Activated T-helper 17 cell treated with anti-CD3 and anti-CD28 coated beads, Interleukin-2, amount 50 U/mL, for 72 hours (primary cell): Measurements from ENCODE around the gene LTBP4. TPM values are rescaled to one million over a fixed set of nuclear protein-coding genes. Genes with fewer than 3 reads are reported as not detected.

Source experiments
- ATAC-seq: fragments of 150-1000 bp; cut with Tn5 transposase; replicated peaks from 2 replicates; pipeline ENCODE4 v1.10.0; 2021; ENCODE audit warnings: mild to moderate bottlenecking, moderate library complexity
- H3K27ac Mint-ChIP-seq: one replicate; pipeline ENCODE4 v1.8.0; 2022; ENCODE audit warnings: mixed read lengths
- H3K27me3 Mint-ChIP-seq: one replicate; pipeline ENCODE4 v1.8.0; 2022; ENCODE audit warnings: mixed read lengths
- H3K36me3 Mint-ChIP-seq: one replicate; pipeline ENCODE4 v1.8.0; 2022; ENCODE audit warnings: low read depth, mild to moderate bottlenecking, mixed read lengths
- H3K4me1 Mint-ChIP-seq: one replicate; pipeline ENCODE4 v1.8.0; 2022; ENCODE audit warnings: mixed read lengths
- H3K4me3 Mint-ChIP-seq: one replicate; pipeline ENCODE4 v1.8.0; 2022; ENCODE audit warnings: mild to moderate bottlenecking, mixed read lengths
- H3K9me3 Mint-ChIP-seq: one replicate; pipeline ENCODE4 v1.8.0; 2022; ENCODE audit warnings: mixed read lengths
- total RNA-seq, 2 donors: library from RNA; stranded (reverse); gene quantifications; one replicate each; pipeline ENCODE4 v1.2.3, GENCODE V29; 2022

Gene LTBP4
- total RNA-seq, 2 donors from 2014 or later: 117 to 331 TPM

DNA sequence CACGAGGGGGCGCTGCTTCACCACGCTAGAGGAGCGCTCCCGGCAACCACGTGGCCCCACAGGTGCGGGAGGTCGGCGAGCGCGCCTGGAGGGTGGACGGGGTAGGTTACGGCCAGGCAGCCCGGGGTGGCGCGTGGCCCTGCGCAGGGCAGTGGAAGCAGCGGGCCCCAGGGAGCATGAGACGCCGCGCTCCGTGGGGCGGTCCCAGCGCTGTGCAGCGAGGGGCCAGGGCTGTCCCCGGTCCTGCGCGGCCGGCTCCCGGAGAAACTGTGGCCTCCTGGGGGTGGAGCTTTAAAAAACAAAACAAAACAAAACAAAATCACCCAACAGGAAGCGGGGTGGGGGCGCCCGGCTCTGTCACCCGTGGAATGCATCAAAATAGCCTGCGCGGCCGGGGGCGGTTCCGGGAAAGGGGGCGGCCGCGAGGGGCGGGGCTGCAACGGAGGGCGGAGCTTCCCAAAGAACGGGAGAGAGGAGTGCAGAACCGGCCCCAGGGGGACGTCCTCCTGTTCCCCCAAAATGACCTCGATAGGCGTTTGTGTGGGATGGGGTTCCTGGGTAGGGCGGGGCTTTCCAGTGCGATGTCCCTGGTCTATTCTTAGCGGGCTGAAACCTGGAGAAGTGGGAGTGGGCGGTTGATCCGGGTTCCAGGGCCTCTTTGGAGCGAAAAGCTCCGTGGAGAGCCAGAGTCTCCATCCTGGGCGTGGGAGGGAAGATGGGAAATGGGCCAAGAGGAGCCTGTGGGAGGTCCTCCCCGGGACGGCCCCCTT, 61.9 kb downstream of the LTBP4 start:
- H3K4me1 Mint-ChIP-seq: peaks cover 5% of the 10 kb centered on the region
- no peaks in the 10 kb centered on the region for H3K27me3 Mint-ChIP-seq
- H3K4me3 Mint-ChIP-seq: peak overlapping the region; percentile 68
- H3K9me3 Mint-ChIP-seq: no peaks in the 10 kb centered on the region
- peak; percentile 79 for ATAC-seq
- H3K27ac Mint-ChIP-seq: peak overlapping the region; percentile 3
- H3K36me3 Mint-ChIP-seq: peaks cover 9% of the 10 kb centered on the region

DNA sequence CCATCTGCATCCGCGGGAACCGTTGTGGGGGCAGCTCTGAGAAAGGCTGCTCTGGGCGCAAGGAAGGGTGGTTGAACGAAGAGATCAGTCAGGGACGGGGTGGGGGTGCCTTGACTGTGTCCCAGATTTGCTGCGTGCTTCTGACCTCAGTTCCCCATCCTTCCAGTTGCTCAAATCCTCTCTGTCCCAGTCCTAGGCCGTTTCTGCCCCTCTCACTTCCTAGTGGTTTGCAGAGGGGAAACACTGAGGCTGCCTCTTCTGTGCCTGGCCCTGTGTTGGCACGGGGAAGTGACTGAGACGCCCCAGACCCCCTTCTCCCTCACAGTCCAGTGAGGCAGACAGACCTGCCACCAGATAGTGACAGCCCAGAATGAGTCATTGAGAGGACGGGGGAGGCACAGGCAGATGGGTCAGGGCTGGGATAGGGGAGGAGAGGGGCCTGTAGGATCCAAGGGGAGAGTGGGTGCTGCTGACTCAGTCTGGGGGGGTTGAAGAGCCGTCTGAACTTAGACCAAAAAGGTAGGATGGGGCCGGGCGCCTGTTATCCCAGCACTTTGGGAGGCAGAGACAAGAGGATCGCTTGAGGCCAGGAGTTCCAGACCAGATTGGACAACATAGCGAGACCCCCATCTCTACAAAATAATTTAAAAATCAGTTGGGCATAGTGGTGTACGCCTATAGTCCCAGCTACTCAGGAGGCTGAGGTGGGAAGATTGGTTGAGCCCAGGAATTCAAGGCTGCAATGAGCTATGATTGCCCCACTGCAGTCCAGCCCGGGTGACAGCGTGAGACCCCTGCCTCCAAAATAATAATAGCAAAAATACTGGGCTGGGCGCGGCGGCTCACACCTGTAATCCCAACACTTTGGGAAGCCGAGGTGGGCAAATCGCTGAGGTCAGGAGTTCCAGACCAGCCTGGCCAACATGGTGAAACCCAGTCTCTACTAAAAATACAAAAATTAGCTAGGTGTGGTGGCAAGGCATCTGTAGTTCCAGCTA, 62.8 kb downstream of the LTBP4 start:
- peak; percentile 33 for ATAC-seq
- Mint-ChIP-seq H3K27me3 (no peaks in the 10 kb centered on the region), H3K36me3 (peaks cover 9% of the 10 kb centered on the region), H3K9me3 (no peaks in the 10 kb centered on the region), H3K4me3 (peak overlapping the region; percentile 68), H3K27ac (peak overlapping the region; percentile 3), H3K4me1 (peaks cover 5% of the 10 kb centered on the region)

DNA sequence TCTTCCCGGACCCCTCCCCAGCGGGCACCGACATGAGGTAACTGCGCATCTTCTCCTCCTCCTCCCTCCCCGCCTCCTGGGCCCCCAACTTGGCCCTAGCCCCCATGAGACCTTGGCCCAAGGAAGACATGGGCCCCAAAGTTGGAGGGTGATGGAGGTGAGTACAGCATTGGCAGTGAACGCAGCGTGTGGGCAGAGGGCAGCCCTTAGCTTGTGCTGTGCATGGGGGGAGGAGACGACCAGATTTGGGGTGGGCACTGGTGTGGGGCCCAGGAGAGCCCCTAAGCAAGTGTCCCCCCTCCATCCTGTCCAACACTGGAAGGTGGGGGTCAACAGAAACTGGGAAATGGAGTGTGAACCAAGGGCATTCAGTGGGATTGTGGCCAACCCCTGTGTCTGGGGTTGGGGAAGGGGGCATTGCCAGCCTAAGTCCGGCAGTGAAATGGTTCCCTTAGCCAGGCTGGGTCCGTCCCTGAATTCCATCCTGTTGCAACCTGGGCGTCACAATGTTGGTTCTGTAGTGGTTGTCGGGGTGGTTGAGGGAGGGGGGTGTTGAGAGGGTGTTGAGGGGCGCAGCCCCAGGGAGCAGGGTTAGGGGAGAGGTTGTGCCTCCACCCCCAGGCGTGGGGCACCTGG, 65.8 kb downstream of the LTBP4 start:
- Mint-ChIP-seq H3K4me3 (peak overlapping the region; percentile 8), H3K4me1 (peaks cover 5% of the 10 kb centered on the region)

DNA sequence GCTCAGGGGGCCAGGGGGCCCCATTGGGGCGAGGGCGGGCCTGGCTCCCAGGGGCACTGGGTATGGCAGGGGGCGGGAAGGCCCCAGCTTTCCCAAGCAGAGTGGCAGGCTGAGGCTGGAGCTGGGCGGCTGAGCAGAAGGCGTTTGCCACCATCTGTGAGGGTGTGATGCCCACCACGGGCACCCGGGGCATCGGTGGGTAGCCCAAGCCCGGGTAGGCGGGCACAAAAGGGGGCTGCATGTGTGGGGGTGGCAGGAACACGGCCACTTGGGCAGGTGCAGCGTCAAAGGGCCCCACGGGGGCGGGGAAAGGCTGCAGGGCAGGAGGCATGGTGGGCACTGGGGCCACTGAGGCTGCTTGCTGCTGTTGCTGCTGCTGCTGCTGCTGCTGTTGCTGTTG, 66.4 kb downstream of the LTBP4 start:
- H3K9me3 Mint-ChIP-seq: no peaks in the 10 kb centered on the region
- H3K4me1 Mint-ChIP-seq: peaks cover 5% of the 10 kb centered on the region
- H3K4me3 Mint-ChIP-seq: no peak overlapping the region
- no peak for ATAC-seq
- H3K27me3 Mint-ChIP-seq: no peaks in the 10 kb centered on the region
- peaks cover 9% of the 10 kb centered on the region for H3K36me3 Mint-ChIP-seq
- H3K27ac Mint-ChIP-seq: no peak overlapping the region

More for the DNA sequence above, 65.8 kb downstream of the LTBP4 start:
- Mint-ChIP-seq H3K27ac (peak overlapping the region; percentile 45), H3K36me3 (peaks cover 9% of the 10 kb centered on the region), H3K9me3 (no peaks in the 10 kb centered on the region), H3K27me3 (no peaks in the 10 kb centered on the region)
- ATAC-seq: no peak

DNA sequence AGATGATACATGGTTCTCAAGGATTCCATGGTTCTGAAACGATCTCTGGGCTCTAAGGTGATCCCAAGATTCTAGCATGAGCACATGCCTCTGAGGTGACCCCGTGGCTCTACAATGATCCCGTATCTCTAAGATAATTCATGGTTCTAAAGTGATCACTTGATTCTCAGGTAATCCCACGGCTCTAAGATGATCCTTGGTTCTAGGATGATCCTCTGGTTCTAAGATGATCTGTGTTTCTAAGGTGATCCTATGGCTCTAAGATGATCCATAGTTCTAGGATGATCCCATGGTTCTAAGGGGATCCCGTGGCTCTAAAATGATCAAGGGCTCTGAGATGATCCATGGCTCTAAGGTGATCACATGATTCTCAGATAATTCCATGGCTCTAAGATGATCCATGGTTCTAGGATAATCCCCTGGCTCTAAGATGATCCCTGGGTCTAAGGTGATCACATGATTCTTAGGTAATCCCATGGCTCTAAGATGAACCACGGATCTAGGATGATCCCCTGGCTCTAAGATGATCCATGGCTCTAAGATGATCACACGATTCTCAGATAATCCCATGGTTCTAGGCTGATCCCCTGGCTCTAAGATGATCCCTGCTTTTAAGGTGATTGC, 67.9 kb downstream of the LTBP4 start:
- Mint-ChIP-seq H3K27ac (no peak overlapping the region), H3K27me3 (no peaks in the 10 kb centered on the region), H3K9me3 (no peaks in the 10 kb centered on the region), H3K4me1 (peaks cover 5% of the 10 kb centered on the region), H3K36me3 (peaks cover 9% of the 10 kb centered on the region), H3K4me3 (no peak overlapping the region)
- no peak for ATAC-seq

DNA sequence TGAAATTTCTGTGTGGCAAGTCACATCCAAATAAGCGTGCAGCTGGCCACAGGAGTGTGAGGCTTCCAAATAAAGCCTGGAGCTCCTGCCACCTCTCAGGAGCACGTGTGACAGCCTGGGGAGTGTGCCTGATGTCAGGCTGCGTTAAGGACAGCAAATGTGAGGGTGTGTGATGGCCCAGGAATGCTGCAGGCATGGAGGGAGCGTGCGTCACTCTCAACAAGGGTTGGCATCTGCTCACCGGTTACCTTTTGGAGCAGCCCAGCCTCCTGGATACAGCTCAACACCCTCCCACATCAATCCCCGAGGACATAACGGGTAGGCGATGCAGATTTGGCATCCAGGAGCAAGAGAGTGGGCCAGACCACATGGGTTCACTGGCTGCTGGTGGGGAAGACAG, 70.2 kb downstream of the LTBP4 start:
- Mint-ChIP-seq H3K27ac (no peak overlapping the region), H3K36me3 (peaks cover 19% of the 10 kb centered on the region), H3K4me3 (no peak overlapping the region), H3K9me3 (no peaks in the 10 kb centered on the region), H3K27me3 (no peaks in the 10 kb centered on the region), H3K4me1 (peaks cover 5% of the 10 kb centered on the region)
- no peak for ATAC-seq

DNA sequence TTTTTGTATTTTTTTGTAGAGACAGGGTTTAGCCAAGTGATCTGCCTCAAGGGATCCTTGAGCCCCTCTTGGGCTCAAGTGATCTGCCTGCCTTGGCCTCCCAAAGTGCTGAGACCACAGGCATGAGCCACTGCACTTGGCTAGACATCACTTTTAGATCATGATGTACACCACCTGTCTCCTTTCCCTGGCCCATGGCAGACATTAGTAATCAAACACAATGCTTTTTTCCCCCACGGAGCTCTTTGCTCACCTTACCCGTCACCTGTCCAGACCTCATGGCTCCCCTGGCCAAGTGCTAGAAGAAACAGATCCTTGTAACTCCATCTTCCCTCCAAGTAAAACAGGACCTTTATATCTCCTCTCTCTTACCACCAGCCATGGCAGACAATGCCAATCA, 70.9 kb downstream of the LTBP4 start:
- Mint-ChIP-seq H3K9me3 (no peaks in the 10 kb centered on the region), H3K4me1 (no peaks in the 10 kb centered on the region), H3K4me3 (no peak overlapping the region), H3K27ac (no peak overlapping the region), H3K36me3 (peaks cover 19% of the 10 kb centered on the region), H3K27me3 (no peaks in the 10 kb centered on the region)
- ATAC-seq: no peak

DNA sequence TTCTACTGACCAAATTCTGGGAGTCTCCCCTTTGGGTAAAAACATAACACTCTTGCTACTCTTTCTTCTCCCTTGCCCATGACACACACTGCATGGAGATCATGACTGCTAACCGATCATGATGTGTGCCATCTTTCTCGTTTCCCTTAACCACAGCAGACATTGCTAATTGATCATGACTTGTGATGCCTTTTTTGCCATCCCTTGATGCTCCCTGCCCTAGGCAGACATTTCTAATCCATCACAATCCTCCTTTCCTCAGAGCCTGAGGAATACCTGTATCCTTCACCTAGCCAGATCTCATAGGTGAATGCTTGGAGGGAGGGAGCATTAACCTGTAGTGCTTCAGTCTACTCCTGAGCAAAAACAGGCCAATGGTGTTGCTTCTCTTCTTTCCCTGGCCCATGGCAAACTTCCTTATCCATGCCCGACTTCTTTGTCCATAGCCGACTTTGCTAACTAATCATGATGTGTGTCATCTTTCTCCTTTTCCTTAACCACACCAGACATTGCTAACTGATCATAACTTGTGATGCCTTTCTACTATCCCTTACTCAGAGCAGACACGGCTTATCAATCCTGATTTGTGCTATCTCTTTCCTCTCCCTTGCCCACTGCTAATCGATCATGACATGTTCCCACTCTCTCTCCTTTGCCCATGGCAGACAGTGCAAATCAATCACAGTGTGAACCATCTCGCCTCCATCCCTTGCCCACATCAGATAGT, 71.6 kb downstream of the LTBP4 start:
- H3K27me3 Mint-ChIP-seq: no peaks in the 10 kb centered on the region
- no peak overlapping the region for H3K27ac Mint-ChIP-seq
- H3K36me3 Mint-ChIP-seq: peaks cover 23% of the 10 kb centered on the region
- no peak for ATAC-seq
- H3K4me3 Mint-ChIP-seq: no peak overlapping the region
- no peaks in the 10 kb centered on the region for H3K9me3 Mint-ChIP-seq
- H3K4me1 Mint-ChIP-seq: no peaks in the 10 kb centered on the region

DNA sequence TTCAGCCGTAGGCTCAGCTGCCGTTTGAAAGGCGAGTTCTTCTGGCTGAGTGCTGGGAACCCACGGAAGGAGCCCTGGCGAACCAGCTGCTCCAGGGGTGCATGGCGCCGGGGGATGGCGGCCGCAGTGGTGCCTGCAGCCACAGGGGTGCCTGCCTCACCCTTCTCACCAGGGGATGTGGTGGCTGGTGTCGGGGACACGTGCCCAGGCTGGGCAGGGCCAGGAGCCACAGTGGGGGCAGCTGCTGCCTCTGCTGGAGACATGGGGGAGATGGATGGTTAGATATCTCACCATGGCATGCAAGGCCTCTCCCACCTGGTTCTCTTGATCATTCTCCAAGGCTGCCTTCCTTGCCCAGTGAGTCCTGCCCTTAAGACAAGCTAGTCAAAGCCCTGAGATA, 72.2 kb downstream of the LTBP4 start:
- H3K27ac Mint-ChIP-seq: no peak overlapping the region
- no peaks in the 10 kb centered on the region for H3K4me1 Mint-ChIP-seq
- peaks cover 30% of the 10 kb centered on the region for H3K36me3 Mint-ChIP-seq
- no peak for ATAC-seq
- H3K27me3 Mint-ChIP-seq: no peaks in the 10 kb centered on the region
- no peaks in the 10 kb centered on the region for H3K9me3 Mint-ChIP-seq
- H3K4me3 Mint-ChIP-seq: no peak overlapping the region

DNA sequence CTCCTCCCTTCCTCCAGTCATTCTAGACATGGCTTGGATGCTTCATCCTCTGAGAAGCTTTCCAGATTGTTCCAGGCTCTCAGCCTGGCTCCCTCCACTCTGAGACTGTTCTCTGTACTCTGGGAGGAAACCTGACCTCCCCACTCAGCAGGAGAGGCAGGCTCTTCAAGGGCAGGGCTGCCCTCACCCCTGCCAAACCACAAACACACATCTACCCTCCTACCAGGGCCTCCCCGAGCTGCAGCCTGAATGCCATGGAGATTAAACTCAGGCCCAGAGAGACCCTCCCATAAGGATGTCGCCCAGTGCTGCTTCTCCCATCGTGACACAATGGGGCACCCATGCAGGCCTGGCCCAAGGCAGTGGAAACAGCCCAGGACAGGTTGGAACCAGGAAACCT, 73.1 kb downstream of the LTBP4 start:
- Mint-ChIP-seq H3K36me3 (peaks cover 39% of the 10 kb centered on the region), H3K9me3 (no peaks in the 10 kb centered on the region), H3K4me3 (no peak overlapping the region), H3K27me3 (no peaks in the 10 kb centered on the region), H3K27ac (no peak overlapping the region), H3K4me1 (no peaks in the 10 kb centered on the region)
- no peak for ATAC-seq

DNA sequence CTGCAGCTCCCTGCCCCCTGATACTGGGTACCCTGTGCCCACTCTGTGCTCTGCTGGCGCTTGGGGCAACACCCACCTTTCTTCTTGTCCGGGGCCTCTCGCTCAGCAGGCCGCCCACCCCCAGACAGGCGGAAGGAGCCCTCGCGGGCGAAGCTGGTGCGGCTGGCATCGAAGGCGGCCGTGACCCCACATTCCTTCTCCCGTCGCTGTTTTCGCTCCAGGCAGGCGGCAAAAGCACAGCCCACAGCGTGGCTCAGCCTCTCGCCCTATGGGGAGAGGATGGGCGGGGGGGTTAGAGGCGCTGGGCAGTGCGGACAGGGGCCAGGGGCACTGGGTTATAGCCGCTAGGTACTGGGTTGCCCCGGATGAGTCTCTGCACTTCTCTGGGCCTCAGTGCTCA, 76.0 kb downstream of the LTBP4 start:
- H3K9me3 Mint-ChIP-seq: no peaks in the 10 kb centered on the region
- no peak overlapping the region for H3K4me3 Mint-ChIP-seq
- no peaks in the 10 kb centered on the region for H3K27me3 Mint-ChIP-seq
- H3K4me1 Mint-ChIP-seq: no peaks in the 10 kb centered on the region
- peaks cover 62% of the 10 kb centered on the region for H3K36me3 Mint-ChIP-seq
- no peak for ATAC-seq
- H3K27ac Mint-ChIP-seq: no peak overlapping the region
